HG03565 (cell line): ENCODE measurements around the gene TBC1D12.
"Not testable (repeated sequence)": the region's sequence is repeated elsewhere in the genome, so short reads cannot be mapped to it uniquely, and the experiment has no call there.

Experiments used
- ATAC-seq: cut with Tn5 transposase; IDR thresholded peaks from one replicate; pipeline ENCODE4 v1.9.1; 2021; ENCODE audit warnings: mild to moderate bottlenecking, moderate library complexity; ENCODE audit not compliant: unreplicated experiment

Gene TBC1D12

DNA sequence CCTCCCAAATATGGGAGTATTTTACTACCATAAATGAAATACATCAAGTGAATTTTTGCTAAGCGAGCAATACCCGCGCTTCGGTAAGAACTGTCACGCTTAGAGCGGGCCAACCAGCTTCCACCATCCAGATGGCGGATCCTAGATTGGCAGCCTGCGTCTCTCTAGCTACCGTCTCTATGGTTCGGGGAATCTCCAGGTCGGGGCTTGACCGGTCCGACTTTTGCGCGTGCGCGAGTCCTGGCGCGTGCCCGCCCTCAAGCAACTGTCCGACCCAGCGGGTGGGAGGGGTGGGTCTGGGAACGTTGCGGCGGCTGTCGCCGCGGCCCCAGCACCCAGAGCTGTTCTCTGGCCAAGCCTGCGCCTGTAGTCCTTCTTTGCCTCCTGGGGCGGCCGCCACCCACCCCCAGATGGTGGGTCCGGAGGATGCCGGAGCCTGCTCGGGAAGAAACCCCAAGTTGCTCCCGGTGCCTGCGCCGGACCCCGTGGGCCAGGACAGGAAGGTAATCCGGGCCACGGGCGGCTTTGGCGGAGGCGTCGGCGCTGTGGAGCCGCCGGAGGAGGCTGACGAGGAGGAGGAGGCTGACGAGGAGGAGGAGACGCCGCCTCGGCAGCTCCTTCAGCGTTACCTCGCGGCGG lies at the start of gene TBC1D12:
TSS of gene TBC1D12 (plus strand) at position 338 of the 639 bp plus-strand sequence. CDS start at position 411, 73 bp downstream.
- ATAC-seq = peak; percentile 61

DNA sequence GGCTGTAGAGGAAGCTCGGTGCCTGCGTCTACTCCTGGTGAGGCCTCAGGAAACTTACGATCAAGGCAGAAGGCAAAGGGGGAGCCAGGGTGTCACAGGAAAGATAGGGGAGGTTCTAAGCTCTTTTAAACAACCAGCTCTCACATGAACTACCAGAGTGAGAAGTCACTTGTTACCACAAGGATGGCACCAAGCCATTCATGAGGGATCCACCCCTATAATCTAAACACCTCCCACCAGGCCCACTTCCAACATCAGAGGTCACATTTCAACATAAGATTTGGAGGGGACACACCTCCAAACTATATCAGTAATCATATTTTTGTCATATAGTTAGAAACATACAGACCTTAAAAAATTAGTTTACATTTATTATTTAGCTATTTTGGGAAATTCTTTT lies 49.0 kb upstream of the TBC1D12 start:
- no peak for ATAC-seq

DNA sequence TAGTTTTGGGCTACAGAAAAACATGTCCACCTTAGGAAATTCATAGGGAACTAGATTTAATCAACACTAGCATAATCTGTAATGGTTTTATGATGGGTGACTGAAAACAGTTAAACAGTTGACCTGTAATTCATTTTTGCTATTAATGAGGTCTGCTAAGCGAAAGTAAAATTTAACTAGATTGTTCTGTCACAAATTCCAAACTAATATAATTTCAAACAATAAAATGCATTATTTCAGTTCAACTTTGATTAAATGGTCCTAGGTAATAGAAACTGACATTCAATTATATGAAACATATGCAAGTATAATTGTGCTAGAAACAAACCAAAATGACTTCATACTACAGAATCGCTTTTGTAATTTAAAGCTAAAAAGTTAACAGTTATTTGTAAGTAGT lies 46.5 kb upstream of the TBC1D12 start:
- ATAC-seq = no peak

DNA sequence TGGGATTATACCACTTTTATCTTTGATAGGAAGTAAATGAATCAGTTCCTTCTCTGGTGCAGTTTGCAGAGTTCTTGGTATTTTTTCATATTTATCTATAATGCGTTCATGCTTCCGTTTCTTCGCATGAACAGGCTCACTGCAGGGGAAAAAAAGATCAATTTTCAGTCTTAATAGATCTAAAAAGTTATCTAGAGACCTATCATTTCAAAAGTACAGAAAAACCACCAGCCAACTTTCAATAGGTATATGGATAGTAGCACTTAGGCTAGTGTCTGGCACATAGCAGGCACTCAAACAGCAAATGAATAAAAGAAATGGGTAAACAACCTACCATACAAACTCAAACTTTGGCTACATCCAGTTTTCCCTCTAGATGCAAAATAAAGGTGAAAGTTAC lies 45.1 kb upstream of the TBC1D12 start:
- no peak for ATAC-seq

DNA sequence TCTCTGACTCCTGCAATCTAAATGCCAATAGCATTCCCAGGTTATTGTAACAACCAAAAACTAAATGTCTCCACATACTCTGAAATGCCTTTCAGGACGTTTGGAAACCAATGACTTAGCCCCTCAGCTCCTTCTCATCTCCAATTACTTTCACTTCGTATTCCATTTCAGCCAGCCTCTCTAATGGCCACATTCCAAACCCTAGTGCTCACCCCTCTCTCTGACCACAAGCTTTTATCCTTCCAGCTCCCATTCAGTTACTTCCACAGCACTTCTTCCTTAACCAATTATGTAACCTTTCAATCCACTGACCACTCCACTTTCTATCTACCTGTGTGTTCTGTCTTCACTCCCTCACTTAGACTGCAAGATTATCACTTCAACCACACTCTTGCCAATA lies 43.9 kb upstream of the TBC1D12 start:
- no peak for ATAC-seq

DNA sequence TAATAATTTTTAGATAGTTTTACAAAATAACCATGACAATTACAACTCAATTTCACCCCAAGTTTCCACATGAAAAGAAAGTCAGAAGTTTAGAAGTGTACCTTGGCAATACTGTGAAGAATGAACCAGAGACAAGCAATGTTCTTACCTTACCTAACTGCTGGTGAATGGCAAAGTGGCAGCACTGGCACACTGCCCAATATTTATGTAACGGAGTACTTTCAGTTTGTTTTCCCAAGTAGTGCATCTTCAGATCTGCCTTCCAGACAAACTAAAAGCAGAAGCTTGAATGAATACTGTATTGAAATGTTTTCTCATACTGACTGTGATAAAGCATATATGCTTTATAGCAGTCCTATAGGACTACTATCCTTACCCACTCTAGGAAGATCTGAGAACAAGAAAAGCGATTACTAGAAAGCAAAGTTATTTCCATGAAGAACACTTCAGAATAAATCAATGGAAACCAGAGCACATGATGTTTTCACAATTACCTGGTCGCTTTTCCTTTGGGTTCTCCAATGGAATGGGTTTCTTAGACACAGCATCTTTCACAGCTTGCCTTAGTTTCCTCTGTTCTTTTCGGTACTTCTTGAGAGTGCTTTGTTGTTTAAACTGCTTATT lies 41.1 kb upstream of the TBC1D12 start:
- no peak for ATAC-seq

DNA sequence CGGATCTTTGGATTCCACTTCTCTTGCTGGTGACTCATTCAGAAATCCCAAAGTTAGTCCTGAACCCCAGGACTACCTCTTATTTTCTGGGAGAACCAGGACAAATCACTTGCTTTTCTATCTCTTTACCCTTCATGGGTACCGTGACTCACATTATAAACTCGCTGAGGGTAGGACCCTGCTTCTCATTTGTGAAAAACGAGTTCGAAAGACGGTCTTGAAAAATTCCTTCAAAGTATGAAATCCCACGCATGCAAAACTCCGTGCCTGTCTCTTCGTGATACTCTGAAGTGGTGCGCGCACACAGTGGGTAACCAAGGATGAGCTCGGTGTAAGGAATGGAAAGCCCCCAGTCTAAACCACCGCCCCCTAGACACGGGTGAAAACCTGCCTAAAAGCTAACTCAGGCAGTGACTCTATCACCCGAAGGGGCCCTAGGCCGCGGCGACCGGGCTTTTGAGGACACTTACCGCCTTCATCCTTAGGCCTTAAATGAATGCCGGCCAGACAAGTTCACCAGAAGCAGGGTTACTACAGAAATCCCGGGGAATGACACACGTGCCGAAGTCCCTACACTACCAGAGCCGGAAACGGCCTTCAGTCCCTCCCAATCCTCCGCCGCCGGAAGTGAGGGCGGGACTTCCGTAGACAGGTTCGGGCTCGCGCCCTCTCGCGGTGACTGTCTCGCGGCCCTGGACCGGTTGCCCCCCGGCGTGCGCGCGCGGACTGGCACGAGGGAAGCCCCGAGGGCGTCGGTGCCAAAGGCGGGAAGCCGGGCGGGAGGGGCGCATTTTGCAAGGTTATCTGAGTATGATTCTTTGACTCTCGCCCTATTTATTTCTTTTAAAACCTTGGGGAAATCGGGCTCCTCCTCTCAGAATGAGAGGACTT lies 39.7 kb upstream of the TBC1D12 start, which contains the start of gene NOC3L:
TSS of gene NOC3L (minus strand) at position 580 of the 891 bp plus-strand sequence. CDS start at position 479, 101 bp downstream.
- peak; percentile 95 for ATAC-seq

DNA sequence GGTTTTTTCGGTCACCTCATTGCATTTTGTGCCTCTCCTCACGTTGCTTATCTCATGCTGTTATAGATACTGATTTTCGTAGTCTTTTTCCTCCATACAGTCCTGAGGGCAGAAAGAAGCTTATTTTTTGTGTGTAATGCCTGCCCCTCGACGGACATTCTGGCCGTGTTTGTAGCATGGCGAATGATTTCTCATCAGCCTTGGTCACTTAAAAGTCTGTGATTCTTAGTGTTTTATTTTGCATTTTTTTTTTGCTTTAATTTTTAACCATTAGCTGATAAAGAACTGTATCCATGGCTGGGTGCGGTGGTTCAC lies 39.1 kb upstream of the TBC1D12 start:
- peak; percentile 12 for ATAC-seq

DNA sequence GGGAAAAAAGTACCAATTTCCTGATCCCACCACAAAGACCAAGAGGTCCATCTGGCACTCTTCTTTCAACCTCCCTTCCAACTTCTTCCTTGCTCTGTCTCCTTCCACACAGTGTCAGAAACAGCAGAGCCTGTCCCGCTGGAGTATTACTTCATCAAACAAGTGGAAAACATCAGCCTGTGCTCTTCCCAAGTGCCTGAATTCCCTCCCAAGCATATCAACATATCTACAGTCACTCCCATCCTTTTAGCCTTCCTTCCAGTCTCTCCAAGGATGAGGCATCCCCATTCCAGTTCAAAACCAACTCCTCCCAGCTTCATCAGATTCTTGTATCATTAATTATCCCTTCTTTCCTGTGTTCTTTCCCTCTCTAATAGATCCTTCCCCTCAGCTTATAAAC lies 37.9 kb upstream of the TBC1D12 start:
- no peak for ATAC-seq

DNA sequence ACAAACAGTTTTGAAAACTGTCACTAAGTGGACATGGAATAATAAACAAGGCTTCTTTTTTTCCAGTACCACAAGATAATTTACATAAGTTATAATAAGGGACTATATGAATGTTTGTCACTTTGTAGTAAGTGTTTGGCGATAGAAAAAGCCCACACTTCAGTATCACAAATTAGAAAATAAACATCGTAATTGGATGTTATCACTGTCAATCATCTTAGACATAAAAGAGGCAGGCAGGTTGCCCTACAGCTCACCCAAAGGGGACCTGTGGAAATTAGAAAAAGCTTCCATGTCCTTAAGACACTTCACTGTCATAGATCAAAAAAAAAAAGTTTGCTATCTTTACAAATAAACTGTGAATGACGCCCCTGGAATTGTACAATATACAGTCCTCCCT lies 36.0 kb upstream of the TBC1D12 start:
- ATAC-seq = no peak

DNA sequence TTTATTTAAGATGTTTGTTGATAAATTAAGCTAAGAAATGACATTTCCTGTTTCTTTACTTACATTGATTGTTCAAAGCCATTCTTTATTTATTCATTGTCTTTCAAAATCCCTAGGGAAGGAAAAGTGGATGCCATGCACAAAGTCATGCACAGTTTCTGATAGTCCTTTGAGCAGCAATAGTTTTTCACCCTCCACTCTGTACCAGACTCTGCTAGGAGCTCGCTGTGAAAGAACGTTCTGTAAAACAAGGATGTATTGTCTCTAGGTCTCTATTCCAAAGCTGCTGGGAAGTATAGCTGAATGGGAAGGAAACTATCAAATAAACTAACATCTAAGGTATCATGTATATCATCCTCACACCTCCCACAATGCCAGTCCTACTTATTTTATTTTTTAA lies 31.8 kb upstream of the TBC1D12 start:
- no peak for ATAC-seq

DNA sequence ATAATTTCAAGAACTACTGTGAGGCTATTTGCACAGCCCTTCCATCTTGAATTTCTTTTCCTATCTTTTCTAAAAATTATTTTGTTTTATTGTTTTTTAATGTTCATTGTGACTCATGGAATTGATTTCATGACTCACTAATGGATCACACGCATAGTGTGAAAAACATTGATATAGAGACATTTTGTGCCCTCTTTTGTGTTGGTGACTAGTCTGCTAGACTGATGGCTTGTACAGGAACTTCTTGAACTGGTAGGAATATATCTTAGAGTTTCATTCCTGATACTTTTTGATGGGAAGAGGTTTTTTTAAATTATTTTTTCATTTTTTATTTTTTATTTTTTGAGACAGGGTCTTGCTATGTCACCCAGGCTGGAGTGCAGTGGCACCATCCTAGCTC lies 27.0 kb upstream of the TBC1D12 start:
- ATAC-seq = no peak

DNA sequence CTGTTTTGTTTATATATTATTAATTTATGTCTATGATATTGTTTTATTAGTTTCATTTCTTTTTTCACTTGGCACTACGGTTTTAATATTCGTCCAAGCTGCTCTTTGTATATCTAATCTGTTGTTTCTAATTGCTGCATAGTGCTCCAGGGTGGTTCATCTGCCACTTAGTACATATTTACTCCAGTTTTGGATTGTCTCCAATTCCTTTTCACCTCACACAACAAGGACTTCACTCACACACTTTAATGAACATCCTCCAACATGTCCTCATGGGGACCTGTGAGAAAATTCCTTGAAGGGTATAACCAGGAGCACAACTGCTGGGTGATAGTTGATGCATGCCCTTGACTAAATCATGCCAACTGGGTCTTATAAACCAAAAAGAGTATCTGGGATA lies 25.5 kb upstream of the TBC1D12 start:
- ATAC-seq = no peak

DNA sequence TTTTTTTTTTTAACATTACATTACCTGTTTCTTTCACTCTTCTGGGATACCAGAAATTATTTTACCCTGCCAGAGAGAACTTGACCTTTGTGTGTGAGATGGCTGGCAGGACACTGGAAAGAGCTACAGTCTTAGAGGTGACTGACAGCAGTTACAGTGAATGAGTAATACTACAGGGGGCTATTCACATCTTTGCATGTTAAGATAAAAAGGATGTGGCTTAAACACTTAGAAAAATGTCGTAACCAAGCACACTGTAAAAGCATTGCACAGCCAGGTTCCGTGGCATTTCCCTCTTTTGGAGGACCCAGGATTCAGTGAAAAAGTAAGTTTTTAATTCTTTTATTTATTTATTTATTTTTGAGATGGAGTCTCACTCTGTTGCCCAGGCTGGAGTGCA lies 18.8 kb upstream of the TBC1D12 start:
- ATAC-seq = no peak

DNA sequence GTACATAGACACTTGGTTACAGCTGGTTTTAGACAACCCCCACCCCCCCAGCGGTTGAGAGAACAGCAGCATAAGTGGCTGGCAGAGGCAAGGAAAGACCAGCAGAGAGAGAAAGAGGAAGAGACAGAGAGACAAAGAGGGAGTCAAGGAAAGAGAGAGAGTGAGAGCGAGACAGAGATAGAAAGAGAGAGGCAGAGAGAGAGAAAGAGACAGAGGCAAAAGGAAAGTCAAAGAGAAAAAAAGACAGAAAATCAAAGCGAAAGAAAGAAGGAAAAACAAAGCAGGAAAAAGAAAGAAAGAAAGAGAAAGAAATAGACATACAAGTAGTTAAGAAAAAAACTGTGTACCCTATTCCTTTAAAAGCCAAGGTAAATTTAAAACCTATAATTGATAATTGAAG lies 16.6 kb upstream of the TBC1D12 start:
- ATAC-seq = not testable (repeated sequence)

DNA sequence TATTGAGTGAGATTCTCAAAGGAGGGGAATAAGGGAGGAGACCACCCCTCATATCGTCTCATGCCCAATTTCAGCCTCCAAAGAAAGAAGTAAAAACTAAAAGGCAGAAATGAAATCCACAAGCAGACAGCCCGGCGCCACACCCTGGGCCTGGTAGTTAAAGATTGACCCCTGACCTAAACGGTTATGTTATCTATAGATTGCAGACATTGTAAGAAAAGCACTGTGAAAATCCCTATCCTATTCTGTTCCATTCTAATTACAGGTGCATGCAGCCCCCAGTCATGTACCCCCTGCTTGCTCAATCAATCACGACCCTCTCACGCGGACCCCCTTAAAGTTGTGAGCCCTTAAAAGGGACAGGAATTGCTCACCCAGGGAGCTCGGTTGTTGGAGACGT lies 10.2 kb upstream of the TBC1D12 start:
- ATAC-seq = not testable (repeated sequence)

DNA sequence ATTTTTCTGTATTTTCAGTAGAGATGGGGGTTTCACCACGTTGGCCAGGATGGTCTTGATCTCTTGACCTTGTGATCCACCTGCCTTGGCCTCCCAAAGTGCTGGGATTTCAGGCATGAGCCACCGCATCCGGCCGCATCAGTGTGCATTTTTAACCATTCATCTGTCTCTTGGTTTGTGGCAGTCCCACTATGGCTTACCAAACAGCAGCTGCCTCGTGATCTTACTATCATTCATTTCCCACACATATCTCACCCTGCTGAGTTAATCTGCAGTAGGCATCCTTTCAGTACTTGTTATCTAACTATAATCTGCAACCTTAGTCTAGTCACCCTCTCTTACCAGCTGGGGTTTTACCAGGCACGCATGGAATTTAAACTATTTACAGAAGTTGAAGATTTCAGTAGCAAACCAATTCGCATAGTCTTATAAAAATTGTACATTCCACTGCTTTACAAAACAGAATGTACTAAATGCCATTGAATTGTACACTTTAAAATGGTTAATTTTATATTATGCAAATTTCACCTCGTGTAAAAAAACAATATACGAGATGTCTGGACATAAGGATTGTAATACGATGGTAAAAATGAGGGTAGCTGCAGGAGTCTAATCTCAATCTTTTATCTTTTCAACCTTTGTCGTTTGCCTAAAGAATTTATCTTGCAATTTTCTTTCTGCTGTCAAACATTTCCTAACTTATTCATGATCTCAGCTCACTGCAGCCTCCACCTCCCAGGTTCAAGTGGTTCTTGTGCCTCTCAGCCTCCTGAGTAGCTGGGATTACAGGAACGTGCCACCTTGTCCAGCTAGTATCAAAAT lies 4.6 kb upstream of the TBC1D12 start:
- ATAC-seq = no peak

DNA sequence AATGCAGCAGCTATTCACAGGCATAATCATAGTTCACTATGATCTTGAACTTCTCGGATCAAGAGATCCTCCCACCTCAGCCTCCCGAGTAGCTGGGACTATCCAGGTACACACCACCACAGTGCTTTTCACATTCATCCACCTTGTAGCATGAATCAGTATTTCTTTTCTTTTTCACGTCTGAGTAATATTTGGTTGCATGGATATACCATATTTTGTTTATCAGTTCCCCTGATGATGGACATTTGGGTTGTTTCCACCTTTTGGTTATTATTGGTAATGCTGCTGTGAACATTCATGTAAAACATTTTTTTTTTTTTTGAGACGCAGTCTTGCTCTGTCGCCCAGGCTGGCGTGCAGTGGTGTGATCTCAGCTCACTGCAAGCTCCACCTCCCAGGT lies 3.6 kb upstream of the TBC1D12 start:
- no peak for ATAC-seq

DNA sequence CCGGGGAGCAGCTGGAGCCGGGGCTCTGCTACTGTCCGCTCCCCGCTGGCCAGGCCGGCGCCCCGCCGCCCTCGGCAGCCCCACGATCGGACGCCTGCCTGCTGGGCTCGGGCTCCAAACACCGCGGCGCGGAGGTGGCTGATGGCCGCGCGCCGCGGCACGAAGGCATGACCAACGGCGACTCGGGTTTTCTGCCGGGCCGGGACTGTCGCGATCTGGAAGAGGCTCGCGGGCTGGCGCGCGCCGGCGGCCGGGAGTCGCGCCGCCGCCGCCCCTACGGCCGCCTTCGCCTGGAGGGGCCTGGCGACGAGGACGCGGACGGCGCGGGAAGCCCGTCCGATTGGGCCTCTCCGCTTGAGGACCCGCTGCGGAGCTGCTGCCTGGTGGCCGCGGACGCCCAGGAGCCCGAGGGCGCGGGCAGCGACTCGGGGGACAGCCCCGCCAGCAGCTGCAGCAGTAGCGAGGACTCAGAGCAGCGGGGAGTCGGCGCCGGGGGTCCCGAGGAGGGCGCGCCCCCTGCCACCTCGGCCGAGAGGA lies 570 bp downstream of the TBC1D12 start:
- peak; percentile 15 for ATAC-seq

DNA sequence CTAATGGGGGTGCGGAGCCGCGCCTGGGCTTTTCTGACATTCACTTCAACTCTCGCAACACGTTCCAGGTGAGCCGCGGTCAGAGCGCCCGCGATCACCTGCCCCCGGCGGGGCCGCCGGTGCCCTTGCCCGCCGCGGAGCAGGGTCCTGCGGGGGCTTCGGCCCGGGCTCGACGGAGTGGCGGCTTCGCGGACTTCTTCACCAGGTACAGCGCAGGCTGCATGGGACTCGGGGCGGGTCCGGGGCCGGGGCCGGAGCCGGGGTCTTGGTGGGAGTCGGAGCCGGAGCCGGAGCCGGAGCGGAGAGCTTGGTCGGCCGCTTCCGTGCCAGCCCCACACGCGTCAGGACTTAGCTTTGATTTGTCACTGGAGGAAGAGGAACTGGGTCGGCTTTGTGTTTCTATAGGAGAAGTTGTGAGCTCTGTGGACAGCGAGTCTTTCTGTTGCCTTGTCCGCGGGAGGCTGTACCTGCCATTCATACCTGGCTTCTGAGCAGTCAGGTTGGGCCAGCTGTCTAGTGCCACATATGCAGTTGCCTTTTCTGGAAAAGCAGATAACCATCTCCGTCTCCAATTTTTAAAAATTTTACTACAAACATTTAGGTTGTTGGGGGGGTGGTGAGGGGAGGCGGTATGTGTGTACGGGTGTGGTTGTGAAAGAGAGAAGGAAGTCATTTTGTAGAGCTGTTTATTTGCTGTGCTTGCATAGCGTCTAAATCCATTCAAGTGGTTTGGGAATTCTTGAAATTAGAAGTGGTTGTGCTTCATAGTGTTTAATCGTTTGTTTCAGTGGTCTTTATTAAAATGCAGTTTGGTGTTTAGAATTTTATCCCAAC lies 1.3 kb downstream of the TBC1D12 start:
- ATAC-seq = peak; percentile 47
